DMS153 treated with DMSO at 0.1 percent for 48 hours (cell line): ENCODE data around the gene TSR1.

Experiments
- DNase-seq: peaks from one replicate; lab custom pipeline; 2025; ENCODE audit not compliant: unreplicated experiment; lab: John Stamatoyannopoulos, UW

TSR1 gene

DNA sequence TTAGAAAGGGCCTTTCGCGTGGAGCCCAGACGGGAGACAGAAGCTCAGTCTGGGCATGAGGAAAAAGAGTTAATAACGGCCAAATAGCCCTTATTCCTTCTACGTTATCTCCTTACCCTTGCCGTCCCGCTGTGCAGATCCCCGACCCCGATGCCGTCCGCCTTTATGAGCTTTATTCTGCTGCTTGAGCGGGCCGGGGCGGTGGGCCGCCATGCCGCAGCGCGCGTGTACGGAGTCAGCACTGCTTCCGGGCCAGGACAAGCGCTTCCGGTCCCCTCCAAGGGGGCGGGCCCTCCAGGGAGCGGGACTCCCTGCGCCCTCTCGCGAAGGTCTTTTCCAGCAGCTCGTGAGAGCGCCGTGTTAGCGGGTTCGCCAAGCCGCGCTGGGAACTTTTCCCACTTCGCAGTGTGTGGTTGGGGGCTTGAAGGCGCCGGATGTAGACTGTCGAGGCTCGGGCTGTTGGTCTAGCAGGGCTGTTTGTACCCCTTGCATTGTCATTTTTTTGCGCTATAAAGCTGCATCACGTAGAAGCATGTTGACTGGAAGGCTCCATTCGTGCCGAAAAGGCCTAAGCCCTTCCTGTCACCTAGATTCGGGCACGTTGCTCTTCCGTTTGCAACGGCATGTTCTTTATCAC lies at the start of gene TSR1:
TSR1 (minus strand) TSS at position 243 of the 637 bp plus-strand sequence; CDS start at position 213, 30 bp downstream.
- peak; percentile 46 for DNase-seq

DNA sequence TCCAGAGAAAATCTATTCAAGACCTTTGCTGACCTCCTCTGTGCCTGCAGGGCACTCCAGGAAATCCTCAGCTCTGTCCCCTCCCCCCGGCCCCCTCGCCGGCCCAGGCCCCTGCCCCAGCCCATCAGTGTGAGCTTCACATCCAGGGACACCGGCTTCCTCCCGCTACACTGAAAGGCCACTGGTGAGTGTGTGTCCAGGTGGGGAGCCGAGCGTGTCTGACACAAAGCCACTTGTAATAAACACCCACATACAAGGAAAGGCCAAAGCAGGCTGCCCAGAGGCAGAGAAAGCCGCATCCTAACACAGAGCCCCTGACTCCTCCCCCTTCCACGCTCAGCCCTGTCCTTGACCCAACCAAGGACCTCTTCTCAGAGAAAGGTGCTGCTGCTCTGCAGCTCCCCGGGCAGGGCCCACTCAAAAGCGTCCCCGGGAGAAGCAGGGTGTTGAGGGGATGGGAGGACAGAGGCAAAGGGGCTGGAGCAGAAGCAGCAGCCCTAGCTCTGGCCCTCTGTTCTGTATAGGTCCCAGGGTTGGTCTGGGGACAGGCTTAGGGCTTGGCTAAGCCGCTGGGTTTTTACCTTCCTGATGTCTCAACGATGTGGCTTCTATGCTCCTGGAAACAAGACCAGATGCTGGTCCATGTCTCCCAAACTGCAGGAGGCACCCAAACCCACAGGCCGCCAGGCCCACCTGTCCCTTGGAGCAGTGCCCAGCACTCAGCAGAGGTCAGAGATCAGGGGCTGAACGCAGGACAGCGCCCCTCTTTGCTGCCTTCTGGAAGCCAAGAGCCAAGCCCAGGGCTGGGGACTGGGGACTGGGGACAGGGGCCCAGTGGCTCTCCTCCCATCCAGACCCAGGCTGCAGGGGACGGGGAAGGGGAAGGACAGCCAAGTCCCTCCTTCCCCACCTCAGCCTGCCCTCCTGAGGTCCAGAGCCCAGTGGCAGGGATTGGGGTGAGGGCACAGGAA lies 49.3 kb upstream of the TSR1 start:
- DNase-seq, result no peak

DNA sequence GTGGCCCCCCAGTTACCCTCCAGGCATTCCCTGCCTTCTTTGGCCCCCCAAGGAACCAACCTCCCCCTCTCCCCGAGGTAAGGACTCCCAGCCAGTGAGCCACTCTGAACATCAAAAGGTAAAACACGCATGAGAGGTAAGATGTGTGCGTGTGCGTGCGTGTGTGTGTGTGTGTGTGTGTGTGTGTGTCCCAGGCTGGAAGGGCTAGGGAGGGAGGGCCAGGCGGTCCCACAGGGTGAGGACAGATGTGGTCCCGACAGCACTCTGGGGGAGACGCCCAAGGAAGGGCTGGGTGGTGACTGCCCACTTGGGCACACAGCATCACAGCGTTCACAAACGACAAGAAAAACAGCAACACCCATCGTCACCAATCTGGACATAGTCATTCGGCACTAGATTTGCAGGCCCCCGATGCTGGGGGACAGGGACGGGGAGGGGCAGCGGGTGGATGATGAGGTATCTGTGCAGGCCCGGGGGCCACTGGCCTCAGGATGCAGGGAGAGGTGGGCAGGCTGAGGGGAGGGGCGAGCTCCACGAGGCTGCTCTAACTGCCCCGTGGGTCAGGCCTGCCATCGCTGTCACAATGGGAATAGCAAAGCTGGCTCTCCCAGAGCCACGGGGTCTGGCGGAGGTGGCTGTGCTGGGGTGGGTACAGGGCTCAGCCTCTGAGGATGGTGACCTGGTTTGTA lies 48.3 kb upstream of the TSR1 start:
- DNase-seq, result no peak

DNA sequence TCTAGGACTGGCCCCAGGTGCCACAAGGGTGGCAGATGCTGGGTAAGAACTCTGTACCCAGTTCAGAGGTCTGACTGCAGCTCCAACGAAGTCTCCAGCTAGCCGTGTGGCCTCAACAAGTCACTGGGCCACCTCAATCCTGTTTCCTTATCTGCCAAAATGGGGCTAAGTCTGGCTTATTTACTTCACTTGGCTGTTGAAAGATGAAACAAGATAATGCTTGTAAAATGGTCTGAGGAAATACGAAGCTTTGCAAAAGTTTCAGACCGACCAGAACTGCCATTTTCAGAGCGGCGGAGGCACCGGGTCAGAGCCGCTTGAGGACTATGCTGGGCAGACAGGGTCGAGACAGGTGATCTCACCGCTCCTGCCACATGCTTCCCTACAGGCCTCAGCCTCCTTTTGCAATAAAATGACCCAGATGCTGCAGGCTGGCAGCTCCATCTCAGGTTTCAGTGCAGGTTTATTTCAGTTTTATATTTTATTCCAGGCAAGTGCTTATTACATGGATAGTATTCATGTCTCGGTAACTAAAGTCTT lies 47.4 kb upstream of the TSR1 start:
- no peak for DNase-seq

DNA sequence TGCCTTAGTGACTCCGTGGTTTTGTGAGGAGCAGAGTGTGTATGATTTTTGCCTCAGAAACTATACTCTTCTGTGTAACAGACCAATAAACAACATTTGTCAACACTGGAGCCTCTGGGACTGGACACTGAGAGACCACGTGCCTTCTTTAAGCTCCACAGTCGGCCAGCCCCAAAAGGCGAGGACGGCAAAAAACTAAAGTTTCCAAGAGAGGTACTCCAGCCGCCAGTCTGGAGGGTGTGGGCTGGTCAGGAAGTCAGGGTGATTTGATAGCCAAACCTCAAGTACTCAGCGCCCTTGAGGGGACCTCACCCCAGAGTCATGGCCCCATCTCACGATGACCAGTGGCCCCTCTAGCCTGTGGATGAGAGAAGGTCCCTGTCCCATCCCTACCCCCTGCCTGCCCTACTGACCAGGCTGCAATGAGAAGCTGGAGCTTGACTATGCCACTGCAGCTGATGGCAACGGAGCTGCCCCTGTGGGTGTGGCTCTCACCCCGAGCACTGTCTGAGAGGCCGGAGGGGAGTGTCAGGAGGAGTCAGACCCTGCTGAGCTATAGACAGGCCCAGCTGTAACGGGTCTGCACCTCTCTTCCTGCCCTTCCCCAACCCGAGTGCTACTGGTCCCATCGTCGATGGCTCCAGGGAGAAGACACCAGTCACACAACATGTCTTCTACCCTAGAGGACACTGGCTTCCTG lies 44.8 kb upstream of the TSR1 start:
- DNase-seq, result no peak

DNA sequence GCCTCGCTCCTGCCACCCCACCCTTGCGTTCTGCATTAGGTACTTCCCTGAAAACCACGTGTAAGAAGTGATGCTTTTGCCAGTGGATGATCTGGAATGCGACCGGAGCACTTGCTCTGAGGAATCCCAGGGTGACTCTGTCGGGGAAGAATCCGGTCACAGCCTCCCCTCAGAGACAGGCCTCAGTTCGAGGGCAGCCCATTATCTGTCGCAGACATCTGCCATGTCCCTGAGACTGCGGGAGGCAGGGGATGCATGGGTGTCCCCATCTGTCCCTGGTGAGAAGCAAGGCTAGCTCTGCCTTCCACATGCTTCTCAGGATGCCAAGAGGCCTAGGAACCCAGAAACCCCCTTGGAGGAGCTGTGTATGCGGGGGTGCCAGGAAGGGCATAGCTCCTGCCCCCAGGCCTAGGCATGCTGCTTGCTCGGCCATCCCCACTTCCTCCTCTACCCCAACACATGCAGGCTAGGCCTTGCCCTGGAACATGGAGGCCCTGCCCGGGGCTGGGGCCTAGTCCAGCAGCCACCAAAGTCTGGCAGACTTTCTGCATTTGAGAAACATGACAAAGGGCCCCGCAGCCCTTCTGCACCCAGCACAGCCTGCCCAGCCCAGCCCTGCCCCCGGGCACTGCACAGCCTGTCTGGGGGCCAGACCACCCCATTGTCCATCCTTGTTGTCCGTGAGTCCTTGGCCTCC lies 44.1 kb upstream of the TSR1 start:
- no peak for DNase-seq

DNA sequence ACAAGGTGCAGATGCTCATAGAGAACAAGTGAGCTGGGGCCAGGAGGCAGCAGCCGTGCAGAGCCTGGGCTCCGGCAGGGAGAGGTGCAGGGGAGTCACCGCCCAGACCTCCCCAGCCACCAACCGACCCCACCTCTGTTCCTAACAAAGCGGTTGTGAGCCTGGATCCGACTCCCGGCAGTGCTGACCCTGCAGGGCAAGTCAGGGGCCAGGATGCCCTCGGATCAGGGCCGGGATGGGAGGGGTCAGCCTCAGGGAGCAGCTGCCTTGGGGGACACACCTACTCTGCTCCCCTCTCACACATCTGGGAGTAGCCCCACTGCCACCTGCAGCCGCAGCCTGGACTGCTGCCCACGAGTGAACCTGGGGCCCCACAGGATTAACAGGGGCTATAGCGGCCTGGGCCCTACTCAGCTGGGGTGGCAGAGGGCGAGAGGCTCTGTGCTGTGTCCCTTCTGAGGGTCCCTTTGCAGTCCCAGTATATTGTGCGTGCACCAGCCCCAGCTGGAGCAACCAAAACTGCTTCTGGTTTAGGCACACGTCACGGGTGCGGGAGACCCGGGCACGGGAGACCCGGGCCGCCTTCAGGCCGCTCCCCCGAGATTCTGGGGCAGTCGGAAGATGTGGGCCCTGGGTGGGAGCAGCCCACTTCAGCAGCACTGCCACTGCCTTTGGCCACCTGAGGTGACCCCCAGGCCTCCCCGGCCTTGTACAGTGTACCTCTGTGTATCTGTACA lies 43.4 kb upstream of the TSR1 start:
- DNase-seq, result no peak

DNA sequence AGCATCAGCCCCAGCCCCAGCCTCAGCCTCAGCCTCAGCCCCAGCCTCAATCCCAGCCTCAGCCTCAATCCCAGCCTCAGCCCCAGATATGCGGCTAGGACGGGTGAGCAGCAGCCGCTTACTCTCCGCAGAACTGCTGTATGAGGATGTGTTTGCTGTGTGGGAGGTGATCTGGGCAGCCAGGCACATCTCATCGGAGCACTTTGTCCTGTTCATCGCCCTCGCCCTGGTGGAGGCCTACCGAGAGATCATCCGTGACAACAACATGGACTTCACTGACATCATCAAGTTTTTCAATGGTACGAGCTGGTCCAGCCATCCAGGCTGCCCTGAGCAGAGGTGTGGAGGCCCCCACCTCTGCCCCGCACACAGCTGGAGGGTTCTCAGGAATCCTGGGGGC lies 42.6 kb upstream of the TSR1 start:
- no peak for DNase-seq

DNA sequence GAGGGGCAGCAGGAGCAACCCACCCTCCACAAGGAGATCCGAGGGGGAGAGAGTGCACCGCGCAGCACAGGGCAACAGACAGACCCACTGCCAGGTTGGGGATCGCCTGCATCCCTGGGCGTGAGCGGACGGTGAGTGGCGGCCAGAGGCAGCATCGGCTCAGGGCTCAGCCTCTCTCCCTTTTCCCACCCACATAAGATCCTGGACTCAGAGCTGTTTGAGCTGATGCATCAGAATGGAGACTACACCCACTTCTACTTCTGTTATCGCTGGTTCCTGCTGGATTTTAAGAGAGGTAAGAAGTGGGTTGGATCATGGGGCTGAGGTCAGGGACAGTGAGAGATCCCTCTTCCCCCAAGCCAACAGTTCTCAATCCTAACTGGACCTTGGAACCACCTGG lies 41.4 kb upstream of the TSR1 start:
- no peak for DNase-seq

DNA sequence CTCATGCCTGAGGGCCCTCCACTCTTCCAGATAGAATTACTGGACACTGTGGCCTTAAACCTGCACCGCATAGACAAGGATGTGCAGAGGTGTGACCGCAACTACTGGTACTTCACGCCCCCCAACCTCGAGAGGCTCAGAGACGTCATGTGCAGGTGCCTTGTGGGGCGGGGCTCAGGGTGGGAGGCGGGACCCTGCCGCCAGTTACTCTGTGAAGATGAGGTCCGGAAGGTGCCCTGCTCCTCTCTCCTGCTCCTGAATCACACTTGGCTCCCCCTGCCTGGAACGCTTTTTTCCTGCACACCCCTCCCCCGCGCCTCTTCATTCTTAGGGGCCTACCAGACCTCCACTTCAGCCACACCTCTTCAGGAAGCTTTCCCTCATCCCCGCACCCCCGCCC lies 39.9 kb upstream of the TSR1 start:
- no peak for DNase-seq

DNA sequence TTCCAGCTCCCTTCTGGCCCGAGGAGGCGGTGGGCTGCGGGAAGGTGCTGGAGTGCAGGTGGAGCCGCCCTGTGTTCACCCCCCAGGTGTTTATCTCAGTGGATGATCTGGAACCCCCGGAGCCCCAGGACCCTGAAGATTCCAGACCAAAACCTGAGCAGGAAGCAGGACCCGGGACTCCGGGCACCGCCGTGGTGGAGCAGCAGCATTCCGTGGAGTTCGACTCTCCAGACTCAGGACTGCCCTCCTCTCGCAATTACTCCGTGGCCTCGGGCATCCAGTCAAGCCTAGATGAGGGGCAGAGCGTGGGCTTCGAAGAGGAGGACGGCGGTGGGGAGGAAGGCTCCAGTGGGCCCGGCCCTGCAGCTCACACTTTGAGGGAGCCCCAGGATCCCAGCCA lies 39.1 kb upstream of the TSR1 start:
- no peak for DNase-seq

DNA sequence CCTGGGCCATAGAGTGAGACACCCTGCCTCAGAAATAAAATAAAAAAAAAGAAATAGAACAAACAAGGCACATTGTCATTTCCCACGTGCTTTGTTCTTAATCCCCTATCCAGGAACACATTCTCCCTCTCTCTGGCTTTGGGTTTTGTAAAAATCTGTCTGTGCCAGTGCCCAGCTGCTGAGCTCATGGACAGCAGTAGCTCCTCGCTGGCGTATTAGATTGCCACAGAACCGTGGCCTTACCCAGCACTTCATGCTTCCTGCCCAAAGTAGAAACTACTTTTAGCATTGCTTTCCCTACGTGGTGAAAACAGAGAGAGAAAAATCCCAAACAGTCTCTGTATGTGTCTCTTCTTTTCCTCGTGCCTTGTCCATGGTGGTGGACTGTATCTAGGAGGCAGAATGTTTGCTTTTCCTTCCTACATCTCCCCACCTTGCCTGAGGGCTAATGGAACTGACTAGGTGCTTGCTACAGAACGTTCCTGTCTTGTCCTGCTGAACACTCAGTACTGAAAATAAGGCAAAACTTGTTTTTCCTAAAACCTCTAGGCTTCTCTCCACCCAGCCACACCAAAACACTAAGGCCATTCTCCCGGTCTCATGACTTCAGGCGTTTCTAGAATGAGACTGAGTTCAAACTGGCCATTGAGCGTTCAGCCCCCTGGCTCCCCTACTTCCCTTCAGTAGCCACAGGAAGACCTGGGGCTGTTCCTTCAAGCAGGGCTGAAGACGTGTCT lies 38.5 kb upstream of the TSR1 start:
- no peak for DNase-seq

DNA sequence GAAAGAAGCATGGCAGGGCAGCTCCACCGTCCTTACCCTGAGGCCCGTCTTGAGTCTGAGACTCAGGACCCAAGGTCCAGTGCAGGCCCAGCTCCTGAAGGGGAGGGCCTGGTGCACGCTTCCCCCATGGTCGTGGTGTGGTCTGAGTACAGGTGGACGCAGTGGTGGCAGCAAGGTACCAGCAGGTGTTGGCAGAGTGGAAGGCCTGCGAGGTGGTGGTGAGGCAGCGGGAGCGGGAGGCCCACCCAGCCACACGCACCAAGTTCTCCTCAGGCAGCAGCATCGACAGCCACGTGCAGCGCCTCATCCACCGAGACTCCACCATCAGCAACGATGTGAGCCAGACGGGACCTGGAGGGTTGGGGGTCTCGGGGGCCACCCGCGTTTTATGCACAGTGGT lies 36.9 kb upstream of the TSR1 start:
- DNase-seq, result no peak

DNA sequence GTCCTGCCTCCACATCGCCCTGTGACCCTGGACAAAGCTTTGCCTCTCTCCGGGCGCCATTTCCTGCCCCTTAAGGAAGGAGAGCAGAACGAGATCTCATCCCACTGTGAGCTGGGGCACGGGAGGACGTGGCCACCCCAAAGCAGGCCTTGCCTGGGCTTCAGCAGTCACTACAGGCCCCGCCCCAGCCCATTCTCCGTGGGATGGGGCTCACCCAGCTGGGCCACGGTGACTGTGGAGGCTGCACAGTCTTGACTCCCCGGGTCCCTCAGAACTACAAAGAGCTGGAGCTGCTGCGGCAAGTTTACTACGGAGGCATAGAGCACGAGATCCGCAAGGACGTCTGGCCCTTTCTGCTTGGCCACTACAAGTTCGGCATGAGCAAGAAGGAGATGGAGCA lies 36.4 kb upstream of the TSR1 start:
- DNase-seq, result no peak

DNA sequence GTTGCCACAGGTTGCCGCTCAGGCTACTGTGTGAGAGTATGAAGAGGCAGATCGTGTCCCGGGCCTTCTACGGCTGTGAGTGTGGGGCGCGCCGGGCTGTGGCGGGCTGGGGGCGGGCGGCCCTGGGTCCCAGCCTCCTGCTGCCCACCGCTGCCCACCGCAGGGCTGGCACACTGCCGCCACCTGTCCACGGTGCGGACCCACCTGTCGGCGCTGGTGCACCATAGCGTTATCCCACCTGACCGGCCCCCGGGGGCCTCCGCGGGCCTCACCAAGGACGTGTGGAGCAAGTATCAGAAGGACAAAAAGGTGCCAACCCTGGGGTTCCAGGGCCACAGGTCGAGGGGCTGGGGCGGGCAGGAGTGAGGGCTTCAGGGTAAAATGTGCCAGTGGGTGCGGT lies 35.9 kb upstream of the TSR1 start:
- DNase-seq, result no peak

DNA sequence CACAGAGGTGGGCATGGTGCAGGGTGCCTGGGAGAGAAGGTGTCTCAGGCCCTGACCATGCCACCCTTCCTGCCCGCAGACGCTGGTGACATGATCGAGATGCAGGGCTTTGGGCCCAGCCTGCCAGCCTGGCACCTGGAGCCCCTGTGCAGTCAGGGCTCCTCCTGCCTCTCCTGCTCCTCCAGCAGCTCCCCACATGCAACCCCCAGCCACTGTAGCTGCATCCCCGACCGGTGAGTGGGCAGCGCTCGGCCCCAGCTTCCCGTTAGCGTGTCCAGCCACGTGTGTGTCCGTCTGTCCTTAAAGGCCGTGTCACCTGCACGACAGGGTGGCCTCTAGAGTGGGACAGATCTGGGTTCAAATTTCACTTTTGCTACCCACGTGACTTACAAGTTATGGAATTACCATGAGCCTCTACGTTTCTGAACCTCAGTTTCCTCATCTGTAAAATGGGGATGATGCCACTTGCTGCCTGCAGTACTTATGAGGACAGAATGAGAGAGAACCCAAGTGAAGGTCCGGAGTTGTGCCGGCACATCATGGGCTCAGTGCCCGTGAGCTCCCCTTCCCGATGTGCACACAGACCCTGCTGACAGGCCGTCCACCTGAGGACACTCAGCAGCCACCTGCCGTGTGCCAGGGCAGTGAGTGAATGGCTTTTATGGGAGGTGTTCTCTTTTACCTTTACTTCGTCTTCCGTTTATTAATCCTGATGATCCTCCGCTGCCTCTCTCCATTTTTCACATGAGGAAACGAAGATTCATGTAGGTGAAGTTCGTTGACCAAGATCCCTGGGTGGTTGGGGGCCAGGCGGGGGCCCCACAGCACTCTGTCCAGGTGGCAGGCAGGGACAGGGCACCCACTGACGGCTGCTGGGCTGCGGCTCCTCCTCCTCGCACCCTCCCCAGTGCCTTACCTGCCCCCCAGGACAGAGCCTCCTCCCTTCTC lies 35.2 kb upstream of the TSR1 start:
- no peak for DNase-seq

DNA sequence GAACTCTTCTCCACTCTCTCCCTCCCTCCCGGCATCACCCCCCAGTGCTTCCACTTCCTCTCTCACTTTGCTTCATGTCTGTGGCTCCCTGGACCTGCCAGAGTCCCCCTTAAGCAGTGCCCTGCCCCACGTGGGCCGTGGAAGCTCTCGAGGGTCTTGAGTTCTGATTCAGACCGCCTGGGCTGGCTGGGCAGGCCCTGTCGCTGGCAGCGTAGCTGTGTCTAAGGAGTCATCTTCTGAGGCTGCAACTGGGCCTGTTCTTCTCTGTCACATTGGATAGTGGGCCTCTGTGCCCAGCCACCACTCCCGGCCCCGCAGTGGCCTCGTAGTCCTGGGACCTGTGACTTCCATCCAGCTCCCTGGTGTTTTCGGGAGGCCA lies 33.9 kb upstream of the TSR1 start:
- DNase-seq, result no peak
